Kidney epithelial cell (primary cell): Measurements from ENCODE around the gene THG1L. TPM values are rescaled to one million over a fixed set of nuclear protein-coding genes. Genes with fewer than 3 reads are reported as not detected.

Experiments used
- DNase-seq: peaks from one replicate; pipeline ENCODE4 v3.0.0-alpha.2; 2010; ENCODE audit warnings: low read depth
- H3K27me3 ChIP-seq: 2 replicates; pipeline ENCODE4 v1.6.0; 2011; ENCODE audit warnings: low read length; ENCODE audit not compliant: control insufficient read depth, insufficient read depth
- H3K36me3 ChIP-seq: 2 replicates; pipeline ENCODE4 v1.5.1; 2011; ENCODE audit warnings: low read length; ENCODE audit not compliant: control insufficient read depth, insufficient read depth
- H3K4me3 ChIP-seq: 2 replicates; pipeline ENCODE4 v1.5.1; 2011; ENCODE audit warnings: low read depth, mild to moderate bottlenecking, control low read depth, low read length
- total RNA-seq: library from RNA; depleted of rRNA; stranded (reverse); fragments of >200 nt; gene quantifications from 2 replicates; pipeline ENCODE4 v1.2.3, GENCODE V29; 2015
- TF ChIP-seq, protein P1 (sequence below): IDR thresholded peaks from 2 replicates; pipeline ENCODE4 v1.5.1; 2011; ENCODE audit warnings: mild to moderate bottlenecking, moderate library complexity, low read length, control low read depth, inconsistent platforms; ENCODE audit not compliant: insufficient read depth, poor library complexity, severe bottlenecking

THG1L gene
- total RNA-seq, 1 donor from 2014 or later, result 17.9 TPM

DNA sequence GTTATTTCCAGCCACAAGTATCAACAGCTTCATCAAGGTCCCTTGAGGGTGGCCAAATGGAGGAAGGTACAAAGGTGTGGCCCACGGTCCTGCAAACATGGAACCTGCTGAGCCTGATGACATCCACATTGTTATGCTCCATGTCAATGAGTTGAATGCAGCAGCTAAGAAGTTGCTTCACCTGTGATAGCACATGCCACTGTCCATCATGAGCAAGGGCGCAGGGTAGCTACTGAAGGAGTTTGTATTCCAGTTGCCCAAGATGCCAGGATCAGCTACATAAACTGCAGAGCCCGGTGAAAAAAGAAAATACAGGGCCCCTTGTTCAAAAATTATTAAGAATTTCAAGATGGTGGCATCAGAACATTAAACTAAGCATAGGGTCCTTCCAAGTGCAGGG is 36.5 kb downstream of the THG1L start:
- Histone ChIP-seq H3K36me3 (no peaks in the 10 kb centered on the region), H3K27me3 (no peaks in the 10 kb centered on the region), H3K4me3 (no peak overlapping the region)
- TF ChIP-seq, protein P1, sequence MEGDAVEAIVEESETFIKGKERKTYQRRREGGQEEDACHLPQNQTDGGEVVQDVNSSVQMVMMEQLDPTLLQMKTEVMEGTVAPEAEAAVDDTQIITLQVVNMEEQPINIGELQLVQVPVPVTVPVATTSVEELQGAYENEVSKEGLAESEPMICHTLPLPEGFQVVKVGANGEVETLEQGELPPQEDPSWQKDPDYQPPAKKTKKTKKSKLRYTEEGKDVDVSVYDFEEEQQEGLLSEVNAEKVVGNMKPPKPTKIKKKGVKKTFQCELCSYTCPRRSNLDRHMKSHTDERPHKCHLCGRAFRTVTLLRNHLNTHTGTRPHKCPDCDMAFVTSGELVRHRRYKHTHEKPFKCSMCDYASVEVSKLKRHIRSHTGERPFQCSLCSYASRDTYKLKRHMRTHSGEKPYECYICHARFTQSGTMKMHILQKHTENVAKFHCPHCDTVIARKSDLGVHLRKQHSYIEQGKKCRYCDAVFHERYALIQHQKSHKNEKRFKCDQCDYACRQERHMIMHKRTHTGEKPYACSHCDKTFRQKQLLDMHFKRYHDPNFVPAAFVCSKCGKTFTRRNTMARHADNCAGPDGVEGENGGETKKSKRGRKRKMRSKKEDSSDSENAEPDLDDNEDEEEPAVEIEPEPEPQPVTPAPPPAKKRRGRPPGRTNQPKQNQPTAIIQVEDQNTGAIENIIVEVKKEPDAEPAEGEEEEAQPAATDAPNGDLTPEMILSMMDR, result no peak
- no peak for DNase-seq

DNA sequence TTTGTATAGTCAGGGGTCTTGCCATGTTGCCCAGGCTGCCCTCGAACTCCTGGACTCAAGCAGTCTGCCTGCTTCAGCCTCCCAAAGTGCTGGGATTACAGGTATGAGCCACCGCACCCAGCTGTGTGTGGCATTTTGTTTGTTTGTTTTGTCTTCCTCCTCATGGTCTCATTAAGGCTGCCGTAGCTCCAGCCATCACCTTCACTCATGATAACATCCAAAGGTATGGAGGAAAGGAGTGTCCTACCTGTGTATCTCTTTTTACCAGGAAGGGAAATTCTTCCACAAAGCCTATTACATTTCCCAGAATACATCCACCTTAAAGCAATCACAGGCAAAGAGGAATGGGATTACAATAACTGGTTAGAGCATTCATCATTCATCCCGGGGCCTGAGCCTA is 39.4 kb downstream of the THG1L start:
- TF ChIP-seq, protein P1, result no peak
- Histone ChIP-seq H3K36me3 (no peaks in the 10 kb centered on the region), H3K4me3 (no peak overlapping the region), H3K27me3 (no peaks in the 10 kb centered on the region)
- DNase-seq, result no peak

DNA sequence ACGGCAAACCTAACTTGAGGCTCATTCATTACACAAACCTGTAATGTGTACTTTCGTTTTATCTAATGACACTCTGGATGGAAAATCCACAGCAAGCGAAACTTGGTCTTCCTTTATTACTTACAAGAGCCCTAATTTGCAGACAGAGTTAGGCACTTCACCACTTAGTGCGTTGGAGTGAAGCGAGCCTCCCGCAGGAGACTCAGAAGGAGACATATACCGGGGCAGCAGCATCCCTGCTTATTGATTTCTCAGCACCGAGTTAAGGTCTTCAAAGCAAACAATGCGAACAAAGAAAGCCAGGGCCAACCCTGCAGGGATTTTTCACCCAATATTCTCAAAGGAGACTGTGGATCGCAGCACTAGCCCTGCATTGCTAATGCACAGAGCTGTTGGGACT is 40.9 kb downstream of the THG1L start:
- H3K4me3 ChIP-seq, result no peak overlapping the region
- no peaks in the 10 kb centered on the region for H3K27me3 ChIP-seq
- TF ChIP-seq, protein P1, result no peak
- DNase-seq, result no peak
- no peaks in the 10 kb centered on the region for H3K36me3 ChIP-seq

DNA sequence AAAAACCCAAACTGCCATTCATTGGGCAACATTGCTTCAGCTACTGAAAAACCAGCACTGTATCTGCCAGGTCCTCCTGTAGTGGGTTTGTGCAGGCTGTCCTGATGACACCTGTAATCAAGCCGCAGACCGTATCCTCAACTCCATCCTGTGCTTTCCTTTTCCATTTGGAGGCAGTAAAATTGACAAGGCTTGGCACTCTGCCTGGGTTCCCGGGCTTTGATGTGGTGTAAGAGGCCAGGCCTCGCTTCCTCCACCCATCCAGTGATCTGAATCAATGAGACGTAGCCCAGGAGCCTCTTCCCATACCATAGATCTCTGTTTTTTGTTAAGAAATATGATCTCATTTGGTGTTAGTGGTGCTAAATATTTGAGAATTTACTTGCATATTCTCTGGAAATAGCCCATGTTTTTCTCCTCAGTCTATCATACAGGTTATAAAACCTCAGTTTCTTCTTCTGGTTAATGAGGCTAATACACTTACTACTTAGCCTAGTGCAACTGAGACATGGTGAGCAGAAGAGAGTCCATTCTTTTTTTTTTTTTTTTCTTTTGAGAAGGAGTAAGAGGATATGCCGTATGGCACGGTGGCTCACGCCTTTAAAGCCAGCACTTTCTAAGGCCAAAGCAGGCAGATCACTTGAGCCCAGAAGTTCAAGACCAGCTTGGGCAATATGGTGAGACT is 47.0 kb downstream of the THG1L start:
- H3K4me3 ChIP-seq, result no peak overlapping the region
- TF ChIP-seq, protein P1, result no peak
- no peaks in the 10 kb centered on the region for H3K27me3 ChIP-seq
- H3K36me3 ChIP-seq, result no peaks in the 10 kb centered on the region
- DNase-seq, result peak; percentile 86

DNA sequence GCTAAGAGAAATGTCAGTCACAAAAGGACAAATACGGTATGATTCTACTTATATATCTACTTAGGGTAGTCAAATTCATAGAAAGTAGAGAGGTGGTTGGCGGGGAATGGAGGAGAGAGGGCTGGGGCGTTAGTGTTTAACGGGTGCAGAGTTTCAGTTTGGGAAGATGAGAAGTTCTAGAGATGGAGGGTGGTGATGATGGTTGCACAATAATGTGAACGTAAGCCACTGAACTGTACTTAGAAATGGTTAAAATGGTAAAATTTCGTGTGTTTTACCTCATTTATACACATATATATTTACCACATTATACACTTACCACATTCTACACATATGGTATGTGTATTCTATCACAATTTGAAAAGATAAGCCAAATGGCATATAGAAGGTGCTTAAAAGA is 48.0 kb downstream of the THG1L start:
- TF ChIP-seq, protein P1, result no peak
- no peak overlapping the region for H3K4me3 ChIP-seq
- no peaks in the 10 kb centered on the region for H3K36me3 ChIP-seq
- DNase-seq, result no peak
- H3K27me3 ChIP-seq, result no peaks in the 10 kb centered on the region

DNA sequence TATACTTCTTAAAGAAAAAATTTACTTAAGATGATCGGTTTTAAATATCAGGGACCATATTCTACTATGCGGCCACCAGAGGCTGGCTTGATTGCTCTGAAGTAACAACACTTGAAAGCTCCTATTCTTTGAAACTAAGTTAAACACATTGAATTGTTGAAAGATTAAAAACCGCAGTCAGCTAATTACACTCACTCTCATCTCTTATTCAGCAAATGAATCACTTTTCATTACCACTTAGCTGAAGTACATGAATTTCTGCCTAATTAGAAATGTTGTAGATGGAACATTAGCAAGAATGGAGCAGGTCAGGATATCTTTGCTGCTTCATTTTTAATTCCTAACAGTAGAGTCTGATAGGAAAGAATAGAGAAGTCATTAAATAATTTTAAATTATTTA is 54.6 kb downstream of the THG1L start:
- no peak for DNase-seq
- no peaks in the 10 kb centered on the region for H3K27me3 ChIP-seq
- TF ChIP-seq, protein P1, result no peak
- peaks cover 1% of the 10 kb centered on the region for H3K36me3 ChIP-seq
- no peak overlapping the region for H3K4me3 ChIP-seq
